ENCODE measurements around the gene EIF2B1. TPM values are rescaled to one million over a fixed set of nuclear protein-coding genes. Genes with fewer than 3 reads are reported as not detected.

Gene EIF2B1
- total RNA-seq, 1 donor from 2014 or later = 63.8 TPM

- no peaks in the 10 kb centered on the region for H3K9me3 Mint-ChIP-seq
- TF ChIP-seq CTCF (conservative IDR thresholded peaks at IDR 0.05) = no peak
- H3K4me3 Mint-ChIP-seq = peak overlapping the region; percentile 97
- no peak overlapping the region for H3K27ac Mint-ChIP-seq (ENCODE audit: unreplicated experiment)
- no peaks in the 10 kb centered on the region for H3K36me3 Mint-ChIP-seq (ENCODE audit: low read depth)
- peaks cover 21% of the 10 kb centered on the region for H3K4me1 Mint-ChIP-seq
- DNase-seq (ENCODE audit: low read depth, low spot score) = no peak
- no peaks in the 10 kb centered on the region for H3K27me3 Mint-ChIP-seq (ENCODE audit: low read depth)
These were observed 38.4 kb upstream of the EIF2B1 start for GRCh38 chr12:123671876-123672275.

GRCh38 chr12:123670882-123671728 lies 37.6 kb upstream of the EIF2B1 start, which contains the start of gene TCTN2:
TCTN2 (plus strand) TSS chr12:123671113; CDS start chr12:123671241, 128 bp downstream.
- no peaks in the 10 kb centered on the region for H3K9me3 Mint-ChIP-seq
- H3K4me1 Mint-ChIP-seq = peaks cover 21% of the 10 kb centered on the region
- H3K27me3 Mint-ChIP-seq (ENCODE audit: low read depth) = no peaks in the 10 kb centered on the region
- no peaks in the 10 kb centered on the region for H3K36me3 Mint-ChIP-seq (ENCODE audit: low read depth)
- TF ChIP-seq CTCF (conservative IDR thresholded peaks at IDR 0.05) = no peak
- peak within 1 kb of the TSS; percentile 92 for H3K27ac Mint-ChIP-seq (ENCODE audit: unreplicated experiment)
- peak within 1 kb of the TSS; percentile 97 for H3K4me3 Mint-ChIP-seq
- peak; percentile 94 for DNase-seq (ENCODE audit: low read depth, low spot score)

- Mint-ChIP-seq H3K9me3 (no peaks in the 10 kb centered on the region), H3K36me3 (ENCODE audit: low read depth) (peaks cover 5% of the 10 kb centered on the region), H3K27ac (ENCODE audit: unreplicated experiment) (no peak overlapping the region), H3K27me3 (ENCODE audit: low read depth) (no peaks in the 10 kb centered on the region), H3K4me1 (peaks cover 15% of the 10 kb centered on the region), H3K4me3 (no peak overlapping the region)
- no peak for DNase-seq (ENCODE audit: low read depth, low spot score)
- no peak for TF ChIP-seq CTCF (conservative IDR thresholded peaks at IDR 0.05)
These were observed 34.3 kb upstream of the EIF2B1 start for GRCh38 chr12:123667771-123668170.

GRCh38 chr12:123659996-123660727 lies 26.7 kb upstream of the EIF2B1 start:
- H3K4me3 Mint-ChIP-seq = no peak overlapping the region
- H3K27ac Mint-ChIP-seq (ENCODE audit: unreplicated experiment) = no peak overlapping the region
- DNase-seq (ENCODE audit: low read depth, low spot score) = no peak
- H3K36me3 Mint-ChIP-seq (ENCODE audit: low read depth) = peaks cover 11% of the 10 kb centered on the region
- H3K27me3 Mint-ChIP-seq (ENCODE audit: low read depth) = no peaks in the 10 kb centered on the region
- H3K4me1 Mint-ChIP-seq = no peaks in the 10 kb centered on the region
- no peak for TF ChIP-seq CTCF (conservative IDR thresholded peaks at IDR 0.05)
- no peaks in the 10 kb centered on the region for H3K9me3 Mint-ChIP-seq

- Mint-ChIP-seq H3K27me3 (ENCODE audit: low read depth) (no peaks in the 10 kb centered on the region), H3K9me3 (no peaks in the 10 kb centered on the region), H3K36me3 (ENCODE audit: low read depth) (peaks cover 13% of the 10 kb centered on the region), H3K27ac (ENCODE audit: unreplicated experiment) (no peak overlapping the region), H3K4me1 (no peaks in the 10 kb centered on the region), H3K4me3 (no peak overlapping the region)
- no peak for TF ChIP-seq CTCF (conservative IDR thresholded peaks at IDR 0.05)
- DNase-seq (ENCODE audit: low read depth, low spot score) = no peak
These were observed 23.7 kb upstream of the EIF2B1 start for GRCh38 chr12:123657211-123657610.
